Sciatic nerve (tissue), 2 donors: ENCODE measurements around the gene MORN1. TPM values are rescaled to one million over a fixed set of nuclear protein-coding genes. Genes with fewer than 3 reads are reported as not detected.

Experiments
- ATAC-seq: fragments of 200-7000 bp; cut with Tn5 transposase; one replicate; pipeline ENCODE4 v1.9.1; 2020; ENCODE audit warnings: mild to moderate bottlenecking, moderate library complexity
- DNase-seq: peaks from one replicate; pipeline ENCODE4 v3.0.0-alpha.2; 2020; ENCODE audit warnings: low spot score
- intact Hi-C: fragments of 100-400 bp; cut with DNase I; formaldehyde crosslinking; loops from one replicate; pipeline ENCODE4 v1.14.2; 2022
- total RNA-seq: library from RNA; stranded (reverse); fragmentation: NEBNext Ultra II Directional; extraction: Animal tissue kit (Norgen Biotek cat#: 25700); gene quantifications from one replicate; pipeline ENCODE4 v1.2.1, GENCODE V29; 2021
- donor health status: DM: no; HTN: no; CAD: no.
- donor health status: DM: no; HTN: no; CAD: no.

MORN1 gene
- total RNA-seq, 1 donor from 2014 or later: 16.4 TPM

GRCh38 chr1:2408456-2408855 lies 17.1 kb upstream of the MORN1 start:
- intact Hi-C loops: no loop called here
- no peak for ATAC-seq
- no peak for DNase-seq

DNA sequence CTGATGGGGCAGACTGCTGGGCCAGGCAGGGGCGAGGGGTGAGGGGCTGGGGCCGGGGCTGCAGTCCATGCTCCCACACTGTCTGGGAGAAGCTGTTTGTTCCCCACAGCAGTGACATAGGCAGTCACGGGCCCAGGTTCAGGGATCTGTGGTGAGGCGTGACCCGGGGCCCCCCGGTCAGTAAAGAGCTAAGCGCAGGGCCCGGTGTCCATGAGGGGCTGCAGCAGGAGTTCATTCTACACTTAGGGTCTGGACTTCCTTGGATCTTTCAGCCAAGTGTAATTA lies 16.6 kb upstream of the MORN1 start:
- no peak for ATAC-seq
- intact Hi-C loops: no loop called here
- no peak for DNase-seq

DNA sequence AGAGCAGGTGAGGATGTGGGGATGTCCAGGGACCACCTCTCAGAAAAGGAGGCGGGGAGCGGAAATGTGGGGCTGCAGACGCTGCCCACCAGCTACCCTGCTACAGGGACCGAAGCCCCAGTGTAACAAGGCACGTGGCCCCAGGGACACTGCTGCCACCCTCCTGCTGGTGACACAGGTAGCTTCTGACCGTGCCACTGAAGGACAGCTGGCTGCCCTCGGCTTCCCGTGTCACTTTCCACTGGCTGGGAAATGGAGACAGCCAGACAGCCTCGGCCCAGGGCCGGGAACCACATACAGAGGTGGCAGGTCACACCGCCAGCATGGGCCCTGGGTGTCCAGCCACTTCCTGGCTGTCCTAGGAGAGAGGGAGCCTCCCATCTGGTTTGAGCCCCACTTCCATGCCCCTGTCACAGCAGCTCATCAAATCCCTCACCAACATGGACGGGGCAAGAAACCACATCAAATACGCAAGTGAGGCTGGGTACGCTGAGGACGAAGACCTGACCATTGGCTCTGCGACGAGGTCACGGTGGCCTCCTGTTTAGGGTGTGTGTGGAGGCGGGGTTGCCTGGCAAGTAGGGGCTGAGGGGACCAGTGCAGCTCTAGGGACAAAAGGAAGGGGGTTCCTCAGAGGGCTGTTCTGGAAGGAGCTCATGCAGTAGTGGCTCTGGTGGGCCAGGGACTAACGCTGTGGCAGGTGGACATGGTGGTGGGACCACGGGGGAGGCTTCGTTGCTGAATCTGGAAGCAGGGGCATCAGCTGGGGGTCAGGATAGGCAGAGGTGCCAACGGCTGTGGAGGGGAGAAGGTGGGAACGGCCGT lies 16.0 kb upstream of the MORN1 start:
- intact Hi-C loops: no loop called here
- ATAC-seq (no peak), DNase-seq (no peak)

DNA sequence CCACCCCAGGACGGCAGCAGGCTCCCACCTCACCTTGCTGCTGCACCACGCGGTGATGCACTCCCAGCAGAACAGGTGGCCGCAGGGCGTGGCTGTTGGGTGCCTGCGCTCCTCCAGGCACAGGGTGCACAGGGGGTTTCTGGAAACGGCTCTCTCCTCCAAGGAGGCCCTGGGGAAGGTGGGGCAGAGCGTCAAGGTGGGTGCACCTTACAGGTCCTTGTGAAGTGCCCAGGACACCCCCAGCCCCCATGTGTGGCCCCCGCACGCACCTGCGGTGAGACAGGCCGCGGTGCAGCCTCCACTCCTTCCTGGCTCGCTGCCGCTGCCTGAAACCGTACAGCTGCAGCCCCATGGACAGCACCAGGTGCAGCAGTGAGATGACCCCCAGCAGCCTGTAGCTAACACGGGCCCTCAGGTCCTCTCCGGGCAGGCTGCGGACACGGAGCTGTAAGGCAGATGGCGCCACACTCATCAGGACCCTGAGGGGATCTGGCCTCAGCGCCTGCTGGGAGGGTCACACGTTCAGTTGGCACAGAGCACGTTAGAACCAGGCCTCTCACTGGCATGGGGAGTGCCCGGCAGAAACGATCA lies 15.2 kb upstream of the MORN1 start:
- DNase-seq (no peak), ATAC-seq (no peak)
- intact Hi-C loops: no loop called here

GRCh38 chr1:2405588-2406295 lies 14.4 kb upstream of the MORN1 start:
- no peak for DNase-seq
- intact Hi-C loops: no loop called here
- no peak for ATAC-seq

- no peak for DNase-seq
- intact Hi-C loops: no loop called here
- no peak for ATAC-seq
These were observed 13.6 kb upstream of the MORN1 start for GRCh38 chr1:2404890-2405511.

DNA sequence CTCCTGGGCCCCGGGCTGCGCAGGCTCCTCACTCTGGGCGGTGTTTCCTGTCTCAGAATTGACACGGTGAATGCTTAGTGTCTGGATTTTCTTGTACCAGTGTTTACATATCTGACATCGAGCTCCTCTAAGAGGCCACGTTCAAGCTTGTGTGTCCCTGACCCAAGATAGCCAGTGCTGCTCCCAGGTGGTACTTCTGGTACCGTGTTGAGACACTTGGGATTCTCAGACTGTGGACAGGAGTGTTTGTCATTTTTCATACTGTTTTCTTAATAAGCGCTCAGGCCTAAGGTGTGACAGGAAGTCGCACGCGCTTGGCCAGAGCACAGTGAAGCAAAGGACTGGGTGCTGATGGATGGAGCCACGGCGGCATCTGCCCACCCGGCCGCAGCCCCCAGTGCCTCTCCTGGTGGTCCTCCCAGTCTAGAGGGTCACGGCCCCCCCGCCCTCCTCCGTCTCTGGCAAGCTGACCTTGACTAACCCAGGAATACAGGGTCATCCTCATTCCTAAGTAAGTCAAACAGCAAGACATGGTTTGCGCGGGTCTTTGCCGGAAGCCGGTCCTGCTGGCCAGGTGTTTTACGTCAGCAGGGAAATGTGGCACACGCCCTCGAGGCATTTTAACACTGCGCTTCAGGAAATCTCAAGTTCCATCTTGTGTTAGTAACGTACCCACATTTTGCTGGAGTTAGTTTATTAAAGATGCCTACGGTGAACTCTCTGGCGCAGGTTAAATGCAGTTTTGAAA lies 13.0 kb upstream of the MORN1 start:
- DNase-seq: no peak
- intact Hi-C loops: no loop called here
- ATAC-seq: no peak

GRCh38 chr1:2403273-2403672 lies 11.9 kb upstream of the MORN1 start:
- no peak for DNase-seq
- intact Hi-C loops: no loop called here
- no peak for ATAC-seq

GRCh38 chr1:2402420-2402819 lies 11.1 kb upstream of the MORN1 start:
- DNase-seq (no peak), ATAC-seq (no peak)
- intact Hi-C loops: no loop called here

GRCh38 chr1:2400950-2401649 lies 9.7 kb upstream of the MORN1 start:
- DNase-seq (no peak), ATAC-seq (no peak)
- intact Hi-C loops: no loop called here

DNA sequence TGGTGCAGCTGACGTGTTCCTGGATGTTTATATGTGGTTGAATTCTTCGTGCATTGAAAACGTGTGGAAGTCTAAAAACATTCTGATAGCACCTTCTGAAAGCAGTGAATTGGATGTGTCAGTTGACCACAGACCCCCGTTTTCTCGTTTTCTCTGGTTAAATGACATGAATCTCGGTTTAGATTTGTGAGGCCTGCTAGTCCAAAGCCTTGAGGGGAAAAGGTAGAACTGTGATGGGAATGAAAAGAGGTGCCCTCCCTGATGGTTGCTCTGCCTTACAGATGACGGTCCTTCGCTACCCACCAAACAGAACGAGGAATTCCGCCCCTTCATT lies 9.2 kb upstream of the MORN1 start:
- ATAC-seq (no peak), DNase-seq (no peak)
- intact Hi-C loops: no loop called here

- ATAC-seq (no peak), DNase-seq (no peak)
- intact Hi-C loops: no loop called here
These were observed 8.7 kb upstream of the MORN1 start for GRCh38 chr1:2399890-2400575.

- no peak for DNase-seq
- intact Hi-C loops: no loop called here
- ATAC-seq: no peak
These were observed 7.5 kb upstream of the MORN1 start for GRCh38 chr1:2398871-2399270.

- intact Hi-C loops: no loop called here
- no peak for ATAC-seq
- no peak for DNase-seq
These were observed 5.8 kb upstream of the MORN1 start for GRCh38 chr1:2397007-2397679.

DNA sequence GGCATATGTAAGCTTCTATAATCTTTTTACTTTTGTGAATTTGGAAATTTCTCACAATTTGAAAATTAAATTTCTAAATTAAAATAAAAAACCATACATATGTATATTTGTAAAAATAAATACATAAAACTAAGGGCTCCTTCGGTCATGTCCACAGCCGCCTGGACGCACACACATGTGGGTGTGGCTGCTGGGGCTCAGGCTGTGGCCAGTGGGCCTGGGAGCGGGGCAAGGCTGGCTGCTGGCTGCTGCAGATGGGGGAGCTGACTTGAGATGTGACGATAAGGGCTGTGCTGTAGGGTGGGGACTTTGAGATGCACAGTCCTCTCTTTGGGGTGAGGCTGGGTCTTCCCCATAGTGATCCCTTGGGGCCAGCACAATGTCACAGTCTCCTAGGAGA lies 5.1 kb upstream of the MORN1 start:
- intact Hi-C loops: no loop called here
- ATAC-seq: no peak

GRCh38 chr1:2396059-2396458 lies 4.7 kb upstream of the MORN1 start:
- no peak for DNase-seq
- ATAC-seq: no peak
- intact Hi-C loops: no loop called here

More for the DNA sequence above, 5.1 kb upstream of the MORN1 start:
- no peak for DNase-seq

- ATAC-seq (no peak), DNase-seq (no peak)
- intact Hi-C loops: no loop called here
These were observed 3.9 kb upstream of the MORN1 start for GRCh38 chr1:2395245-2395644.

DNA sequence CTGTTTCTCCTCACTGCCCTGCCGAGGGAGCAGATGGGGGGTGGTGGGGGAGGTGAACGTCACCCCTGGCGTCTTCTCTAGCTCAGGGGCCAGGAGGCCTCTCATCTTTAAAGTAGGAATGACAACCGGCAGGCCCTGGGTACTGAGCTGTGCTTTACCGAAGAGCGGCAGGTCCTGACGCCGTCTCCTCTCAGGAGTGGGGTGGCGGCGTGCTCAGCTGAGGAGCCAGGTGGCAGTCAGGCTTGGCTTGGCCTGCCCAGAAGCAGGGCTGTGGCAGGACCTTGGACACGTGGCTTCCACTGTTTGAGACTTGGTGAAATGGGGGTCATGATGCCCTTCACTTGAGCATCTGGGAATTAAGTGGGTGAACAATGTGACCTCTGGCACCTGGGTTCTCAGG lies 3.4 kb upstream of the MORN1 start:
- no peak for DNase-seq
- intact Hi-C loops: no loop called here
- no peak for ATAC-seq
